GM19099 (cell line): Measurements from ENCODE around the gene LYPD3.

Experiments
- POLR2A ChIP-seq: IDR thresholded peaks from 3 replicates; pipeline ENCODE4 v1.6.1; 2011; ENCODE audit warnings: low read depth; ENCODE audit not compliant: insufficient read length; ENCODE audit errors: extremely low read depth

The LYPD3 gene

GRCh38 chr19:43465468-43466120 lies at the start of gene LYPD3:
TSS of gene LYPD3 (minus strand) at chr19:43465608. CDS start at chr19:43465571, 37 bp downstream.
- no peak for TF ChIP-seq POLR2A

DNA sequence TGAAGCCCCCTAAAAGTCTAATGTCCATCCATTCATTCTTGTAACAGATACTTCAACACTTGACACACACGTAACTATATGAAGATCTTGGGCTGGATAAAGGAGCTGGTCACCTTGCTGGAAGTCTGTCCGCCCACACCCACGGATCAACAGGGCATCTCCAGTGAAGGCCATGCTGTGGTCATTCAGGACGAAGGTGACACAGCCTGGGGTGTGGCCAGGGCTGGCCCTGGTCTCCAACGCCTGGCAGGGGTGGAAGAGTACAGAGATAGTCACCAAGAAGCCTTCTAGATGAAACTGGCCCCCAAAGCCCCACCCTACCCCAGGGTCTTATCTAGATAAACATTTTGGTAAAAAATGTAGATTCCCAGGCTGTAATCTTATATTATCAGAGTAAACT lies 45.9 kb upstream of the LYPD3 start:
- no peak for TF ChIP-seq POLR2A

GRCh38 chr19:43510713-43511112 lies 45.3 kb upstream of the LYPD3 start:
- no peak for TF ChIP-seq POLR2A

DNA sequence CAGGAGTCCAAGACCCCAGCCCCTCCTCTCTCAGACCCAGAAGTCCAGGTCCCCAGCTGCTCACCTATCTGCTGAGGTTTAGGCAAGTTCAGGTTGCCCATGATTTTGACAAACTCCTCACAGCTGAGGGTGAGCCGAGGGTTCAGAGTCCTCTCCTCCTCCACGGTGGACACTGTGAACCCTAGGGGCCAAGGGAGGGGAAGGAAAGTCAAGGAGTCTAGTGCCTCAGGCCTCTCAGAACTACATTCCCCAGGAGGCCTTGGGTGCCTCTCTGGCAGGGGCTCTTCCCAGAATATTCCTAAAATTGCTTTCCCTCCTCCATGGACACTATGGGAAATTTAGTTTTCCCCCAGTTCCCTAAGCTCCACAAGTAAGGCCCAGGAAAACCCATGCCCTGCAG lies 42.5 kb upstream of the LYPD3 start:
- TF ChIP-seq POLR2A = no peak

- TF ChIP-seq POLR2A = no peak
Observed at GRCh38 chr19:43506629-43507028, 41.2 kb upstream of the LYPD3 start.

GRCh38 chr19:43505941-43506340 lies 40.5 kb upstream of the LYPD3 start:
- no peak for TF ChIP-seq POLR2A

DNA sequence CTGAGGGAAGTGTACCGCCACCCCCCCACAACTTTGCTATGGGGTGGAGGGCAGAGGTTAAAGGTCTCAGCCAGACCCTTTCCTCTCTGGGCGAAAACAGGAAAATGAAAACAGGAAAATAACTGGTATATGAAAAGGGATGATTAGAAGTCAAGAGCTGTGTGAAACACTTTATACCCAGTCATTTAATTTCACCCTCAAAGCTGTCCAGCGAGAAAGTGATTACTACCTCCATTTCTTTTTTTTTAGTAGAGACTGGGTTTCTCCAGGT lies 39.7 kb upstream of the LYPD3 start:
- no peak for TF ChIP-seq POLR2A

- no peak for TF ChIP-seq POLR2A
Observed at GRCh38 chr19:43504426-43505185, 39.2 kb upstream of the LYPD3 start, which contains the start of gene PHLDB3. TSS of gene PHLDB3 (minus strand) at chr19:43504746. CDS start at chr19:43504118, 628 bp downstream.

- peak; percentile 70 for TF ChIP-seq POLR2A
Observed at GRCh38 chr19:43503501-43504425, 38.4 kb upstream of the LYPD3 start.

- no peak for TF ChIP-seq POLR2A
Observed at GRCh38 chr19:43502419-43502976, 37.1 kb upstream of the LYPD3 start.

DNA sequence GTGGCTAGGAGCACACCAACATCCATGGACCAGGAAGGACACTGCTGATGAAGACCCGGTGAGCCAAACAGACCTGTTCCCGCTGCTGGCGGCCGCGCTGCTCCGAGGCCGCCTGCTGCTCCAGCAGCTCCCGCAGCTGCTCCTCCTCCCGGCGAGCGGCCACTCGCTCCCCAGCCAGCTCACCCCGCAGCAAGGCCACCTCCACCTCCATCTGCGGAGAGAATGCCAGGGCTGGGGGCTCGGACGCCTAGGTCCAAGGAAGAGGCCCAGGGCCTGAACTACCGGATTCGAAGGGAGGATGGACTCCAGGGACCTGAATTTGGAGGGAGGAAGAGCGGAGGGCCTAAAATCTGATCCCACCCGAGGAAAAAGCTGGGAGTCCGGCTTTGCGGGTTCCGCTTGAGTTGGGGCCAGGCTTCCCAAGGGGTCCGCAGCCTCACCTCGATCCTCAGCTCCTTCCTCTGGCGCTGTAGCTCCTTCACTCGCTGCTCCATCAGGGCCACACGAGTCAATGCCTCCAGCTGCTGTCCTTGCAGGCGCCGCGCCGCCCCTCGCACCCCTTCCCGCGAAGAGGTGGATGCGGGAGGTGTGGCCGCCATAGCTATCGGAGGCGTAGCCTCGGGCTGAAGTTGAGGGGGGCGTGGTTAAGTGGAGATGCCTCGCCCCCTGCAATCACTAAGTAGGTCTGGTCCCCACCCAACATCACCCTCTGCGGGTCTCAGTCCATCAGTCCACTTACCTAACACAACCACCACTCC lies 36.4 kb upstream of the LYPD3 start:
- TF ChIP-seq POLR2A = no peak

DNA sequence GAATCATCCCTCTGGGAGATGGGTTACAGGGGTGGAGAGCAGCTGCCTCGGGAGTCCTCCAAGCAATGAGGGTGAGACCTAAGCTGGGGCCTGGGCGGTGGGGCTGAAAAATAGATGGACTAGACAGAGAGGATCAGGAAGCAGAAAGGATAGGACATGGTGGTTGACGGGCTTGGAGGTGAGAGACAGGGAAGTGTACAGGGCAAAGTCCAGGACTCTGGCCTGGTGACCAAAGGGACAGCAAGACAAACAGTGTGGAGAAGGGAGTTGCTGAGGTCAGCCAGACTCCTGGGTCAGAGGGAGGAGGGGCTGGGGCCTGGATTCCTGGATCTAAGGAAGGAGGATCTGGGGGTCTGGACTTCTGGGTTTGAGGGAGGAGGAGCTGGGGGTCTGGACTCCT lies 33.6 kb upstream of the LYPD3 start:
- TF ChIP-seq POLR2A = no peak

- TF ChIP-seq POLR2A = no peak
Observed at GRCh38 chr19:43498233-43498842, 32.9 kb upstream of the LYPD3 start.

GRCh38 chr19:43496960-43497359 lies 31.6 kb upstream of the LYPD3 start:
- no peak for TF ChIP-seq POLR2A
